Mesendoderm (in vitro differentiated cells): ENCODE data around the gene HSD17B12.
"Not testable (repeated sequence)": the region's sequence is repeated elsewhere in the genome, so short reads cannot be mapped to it uniquely, and the experiment has no call there.

ENCODE experiments used
- DNase-seq: peaks from one replicate; pipeline ENCODE4 v3.0.0; 2013
- H2AK5ac ChIP-seq: 2 replicates; pipeline ENCODE4 v1.6.1; 2013; ENCODE audit warnings: low read length, inconsistent platforms
- H2BK120ac ChIP-seq: 2 replicates; pipeline ENCODE4 v1.6.1; 2013; ENCODE audit warnings: low read depth, mild to moderate bottlenecking, low read length, moderate library complexity, mixed read lengths
- H2BK15ac ChIP-seq: replicated peaks from 2 replicates; pipeline ENCODE4 v1.6.1; 2013; ENCODE audit warnings: low read depth, mild to moderate bottlenecking, moderate library complexity
- H2BK5ac ChIP-seq: 2 replicates; pipeline ENCODE4 v1.6.1; 2013; ENCODE audit warnings: low read length, inconsistent platforms
- H3K18ac ChIP-seq: 2 replicates; pipeline ENCODE4 v1.6.1; 2013; ENCODE audit warnings: mild to moderate bottlenecking, low read length, mixed read lengths
- H3K23ac ChIP-seq: one replicate; pipeline ENCODE4 v1.6.1; 2013; ENCODE audit warnings: low read length
- H3K27ac ChIP-seq: 2 replicates; pipeline ENCODE4 v1.5.1; 2013; ENCODE audit warnings: low read depth, mild to moderate bottlenecking, inconsistent platforms, low read length, moderate library complexity
- H3K27me3 ChIP-seq: 2 replicates; pipeline ENCODE4 v1.6.1; 2013; ENCODE audit warnings: low read length, control low read depth, mild to moderate bottlenecking, inconsistent platforms; ENCODE audit not compliant: insufficient read depth, poor library complexity
- H3K36me3 ChIP-seq: 2 replicates; pipeline ENCODE4 v1.6.1; 2013; ENCODE audit warnings: low read length, inconsistent platforms; ENCODE audit not compliant: control insufficient read depth, insufficient read depth
- H3K4ac ChIP-seq: one replicate; pipeline ENCODE4 v1.6.1; 2013; ENCODE audit warnings: low read depth, mild to moderate bottlenecking, low read length, moderate library complexity
- H3K4me1 ChIP-seq: 2 replicates; pipeline ENCODE4 v1.6.1; 2013; ENCODE audit warnings: low read depth, low read length, inconsistent platforms; ENCODE audit not compliant: control insufficient read depth
- H3K4me2 ChIP-seq: 2 replicates; pipeline ENCODE4 v1.6.1; 2013; ENCODE audit warnings: low read length
- H3K4me3 ChIP-seq: 2 replicates; pipeline ENCODE4 v1.5.1; 2013; ENCODE audit warnings: mild to moderate bottlenecking, low read length
- H3K56ac ChIP-seq: one replicate; pipeline ENCODE4 v1.6.1; 2013; ENCODE audit warnings: low read length
- H3K79me1 ChIP-seq: 2 replicates; pipeline ENCODE4 v1.6.1; 2013; ENCODE audit warnings: low read length, inconsistent platforms
- H3K79me2 ChIP-seq: 2 replicates; pipeline ENCODE4 v1.6.1; 2013; ENCODE audit warnings: mild to moderate bottlenecking, low read length; ENCODE audit not compliant: control insufficient read depth, insufficient read depth
- H3K9ac ChIP-seq: 2 replicates; pipeline ENCODE4 v1.6.1; 2013; ENCODE audit warnings: low read length, inconsistent platforms
- H4K5ac ChIP-seq: one replicate; pipeline ENCODE4 v1.6.1; 2013; ENCODE audit warnings: low read length
- H4K8ac ChIP-seq: one replicate; pipeline ENCODE4 v1.6.1; 2013; ENCODE audit warnings: low read depth, mild to moderate bottlenecking, control low read depth, low read length, moderate library complexity
- WGBS: extraction: QIAGEN DNeasy Blood & Tissue Kit; methylation state at CpG from one replicate; pipeline ENCODE4 v1.1.7; 2013; ENCODE audit warnings: low lambda C conversion rate, missing lambda C conversion rate; ENCODE audit not compliant: insufficient coverage; ENCODE audit errors: extremely low coverage; 5-methylcytosine and 5-hydroxymethylcytosine counted together

Gene HSD17B12

GRCh38 chr11:43649501-43649900 lies 31.0 kb upstream of the HSD17B12 start:
- Histone ChIP-seq H4K5ac (no peak overlapping the region), H3K27me3 (no peaks in the 10 kb centered on the region), H3K4me3 (no peak overlapping the region), H3K4ac (no peak overlapping the region), H3K79me2 (peaks cover 6% of the 10 kb centered on the region), H2BK15ac (no peak overlapping the region), H2BK120ac (no peak overlapping the region), H2BK5ac (no peak overlapping the region), H3K9ac (no peak overlapping the region), H4K8ac (no peak overlapping the region), H3K36me3 (no peaks in the 10 kb centered on the region), H3K79me1 (peaks cover 7% of the 10 kb centered on the region), H3K18ac (no peak overlapping the region), H3K23ac (no peak overlapping the region), H3K56ac (no peak overlapping the region), H3K27ac (no peak overlapping the region), H3K4me2 (no peak overlapping the region), H2AK5ac (no peak overlapping the region), H3K4me1 (peaks cover 5% of the 10 kb centered on the region)
- DNase-seq, result peak; percentile 15
- WGBS, result no CpG with 5 or more reads among the region's 4 CpGs

DNA sequence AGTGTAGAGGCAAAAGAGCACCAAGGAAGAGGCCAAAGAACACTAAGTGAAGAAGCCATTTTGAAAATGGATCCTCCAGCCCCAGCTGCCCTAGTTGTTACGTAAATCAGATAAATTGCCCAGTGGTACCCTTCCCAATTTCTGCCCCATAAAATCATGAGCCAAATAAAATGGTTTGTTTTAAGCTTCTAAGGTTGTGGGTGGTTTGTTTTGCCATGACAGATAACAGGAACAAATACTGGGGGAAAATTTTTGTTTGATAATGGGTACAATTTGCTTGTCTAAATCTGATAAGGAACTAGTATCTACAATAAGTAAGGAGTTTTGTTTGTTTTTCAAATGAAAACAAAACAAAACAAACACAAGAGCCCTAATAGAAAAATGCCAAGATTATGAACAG lies 30.6 kb upstream of the HSD17B12 start:
- no peak overlapping the region for H3K4me3 ChIP-seq
- H3K18ac ChIP-seq, result no peak overlapping the region
- H2BK15ac ChIP-seq, result no peak overlapping the region
- peaks cover 2% of the 10 kb centered on the region for H3K79me2 ChIP-seq
- peaks cover 2% of the 10 kb centered on the region for H3K4me1 ChIP-seq
- no peak overlapping the region for H2BK120ac ChIP-seq
- no CpG with 5 or more reads among the region's 1 CpG for WGBS
- DNase-seq, result no peak
- H3K36me3 ChIP-seq, result no peaks in the 10 kb centered on the region
- no peak overlapping the region for H3K4ac ChIP-seq
- no peak overlapping the region for H3K9ac ChIP-seq
- H3K4me2 ChIP-seq, result no peak overlapping the region
- H2AK5ac ChIP-seq, result no peak overlapping the region
- peaks cover 3% of the 10 kb centered on the region for H3K79me1 ChIP-seq
- no peak overlapping the region for H3K23ac ChIP-seq
- H3K56ac ChIP-seq, result no peak overlapping the region
- H2BK5ac ChIP-seq, result no peak overlapping the region
- no peak overlapping the region for H4K8ac ChIP-seq
- no peak overlapping the region for H3K27ac ChIP-seq
- H4K5ac ChIP-seq, result no peak overlapping the region
- no peaks in the 10 kb centered on the region for H3K27me3 ChIP-seq

DNA sequence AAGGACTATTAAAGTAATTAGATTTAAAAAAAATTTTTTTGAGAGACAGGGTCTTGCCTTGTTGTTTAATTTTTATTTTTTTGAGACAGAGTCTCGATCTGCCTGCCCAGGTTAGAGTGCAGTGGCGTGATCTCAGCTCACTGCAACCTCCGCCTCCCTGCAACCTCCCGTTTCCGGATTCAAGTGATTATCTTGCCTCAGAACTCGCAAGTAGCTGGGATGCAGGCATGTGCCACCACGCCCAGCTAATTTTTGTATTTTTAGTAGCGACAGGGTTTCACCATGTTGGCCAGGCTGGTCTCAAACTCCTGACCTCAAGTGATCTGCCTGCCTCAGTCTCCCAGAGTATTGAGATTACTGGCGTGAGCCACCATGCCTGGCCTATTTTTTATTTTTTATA lies 17.5 kb upstream of the HSD17B12 start:
- not testable (repeated sequence) for H3K27me3 ChIP-seq, H4K5ac ChIP-seq, H3K18ac ChIP-seq, H3K79me1 ChIP-seq, H3K4me3 ChIP-seq, H4K8ac ChIP-seq, H2BK5ac ChIP-seq, H3K23ac ChIP-seq, H2AK5ac ChIP-seq, H3K79me2 ChIP-seq, H2BK15ac ChIP-seq, H3K36me3 ChIP-seq, H3K56ac ChIP-seq, H3K9ac ChIP-seq, H3K4me2 ChIP-seq, H3K4me1 ChIP-seq, H3K27ac ChIP-seq, DNase-seq, H3K4ac ChIP-seq, H2BK120ac ChIP-seq
- WGBS, result no CpG with 5 or more reads among the region's 9 CpGs

GRCh38 chr11:43664295-43664694 lies 16.2 kb upstream of the HSD17B12 start:
- H3K4me1 ChIP-seq, result no peaks in the 10 kb centered on the region
- H3K79me2 ChIP-seq, result no peaks in the 10 kb centered on the region
- no peak overlapping the region for H4K8ac ChIP-seq
- no peaks in the 10 kb centered on the region for H3K36me3 ChIP-seq
- H2BK15ac ChIP-seq, result no peak overlapping the region
- H2AK5ac ChIP-seq, result no peak overlapping the region
- H3K9ac ChIP-seq, result no peak overlapping the region
- no peaks in the 10 kb centered on the region for H3K79me1 ChIP-seq
- no peak overlapping the region for H3K27ac ChIP-seq
- H3K18ac ChIP-seq, result no peak overlapping the region
- WGBS, result no CpG with 5 or more reads among the region's 1 CpG
- no peak overlapping the region for H2BK5ac ChIP-seq
- H3K23ac ChIP-seq, result no peak overlapping the region
- peak; percentile 20 for DNase-seq
- H4K5ac ChIP-seq, result no peak overlapping the region
- no peak overlapping the region for H3K56ac ChIP-seq
- H3K27me3 ChIP-seq, result no peaks in the 10 kb centered on the region
- H3K4me3 ChIP-seq, result no peak overlapping the region
- no peak overlapping the region for H3K4me2 ChIP-seq
- H2BK120ac ChIP-seq, result no peak overlapping the region
- no peak overlapping the region for H3K4ac ChIP-seq

DNA sequence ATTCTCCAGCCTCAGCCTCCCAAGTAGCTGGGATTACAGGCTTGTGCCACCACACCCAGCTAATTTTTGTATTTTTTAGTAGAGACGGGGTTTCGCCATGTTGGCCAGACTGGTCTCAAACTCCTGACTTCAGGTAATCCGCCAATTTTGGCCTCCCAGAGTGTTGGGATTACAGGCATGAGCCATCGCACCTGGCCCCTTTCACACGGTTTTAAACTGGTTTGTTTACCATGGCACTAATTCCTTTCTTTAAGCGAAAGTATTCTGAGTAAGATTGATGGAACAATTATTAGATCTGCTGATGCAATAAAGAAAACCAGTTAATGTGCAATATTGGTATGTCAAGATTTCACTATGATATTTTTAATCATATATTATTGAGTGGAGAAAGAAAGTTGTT lies 9.3 kb upstream of the HSD17B12 start:
- H3K79me1 ChIP-seq, H3K9ac ChIP-seq, H2BK15ac ChIP-seq, H2BK120ac ChIP-seq, H2BK5ac ChIP-seq, H4K5ac ChIP-seq, H3K56ac ChIP-seq, H3K18ac ChIP-seq, H2AK5ac ChIP-seq, H3K4me3 ChIP-seq, H3K23ac ChIP-seq, H3K36me3 ChIP-seq, DNase-seq, H3K4me1 ChIP-seq, H3K4ac ChIP-seq, H3K79me2 ChIP-seq, H4K8ac ChIP-seq, H3K27ac ChIP-seq, H3K27me3 ChIP-seq, H3K4me2 ChIP-seq: not testable (repeated sequence)
- no CpG with 5 or more reads among the region's 6 CpGs for WGBS

GRCh38 chr11:43674560-43674959 lies 6.0 kb upstream of the HSD17B12 start:
- no peak overlapping the region for H2BK15ac ChIP-seq
- H3K79me2 ChIP-seq, result no peaks in the 10 kb centered on the region
- H2BK5ac ChIP-seq, result no peak overlapping the region
- H4K8ac ChIP-seq, result no peak overlapping the region
- WGBS, result no CpG with 5 or more reads among the region's 3 CpGs
- no peak overlapping the region for H3K27ac ChIP-seq
- H2BK120ac ChIP-seq, result no peak overlapping the region
- H3K4me1 ChIP-seq, result no peaks in the 10 kb centered on the region
- H3K56ac ChIP-seq, result no peak overlapping the region
- H3K27me3 ChIP-seq, result no peaks in the 10 kb centered on the region
- no peaks in the 10 kb centered on the region for H3K79me1 ChIP-seq
- no peaks in the 10 kb centered on the region for H3K36me3 ChIP-seq
- no peak for DNase-seq
- no peak overlapping the region for H3K9ac ChIP-seq
- H2AK5ac ChIP-seq, result no peak overlapping the region
- no peak overlapping the region for H4K5ac ChIP-seq
- no peak overlapping the region for H3K23ac ChIP-seq
- H3K18ac ChIP-seq, result no peak overlapping the region
- H3K4me2 ChIP-seq, result no peak overlapping the region
- no peak overlapping the region for H3K4ac ChIP-seq
- H3K4me3 ChIP-seq, result no peak overlapping the region
